ENCODE measurements around the gene RNPEPL1.
A peak's percentile ranks its signal among the peaks of the same experiment; 100 is the strongest.

The RNPEPL1 gene

DNA sequence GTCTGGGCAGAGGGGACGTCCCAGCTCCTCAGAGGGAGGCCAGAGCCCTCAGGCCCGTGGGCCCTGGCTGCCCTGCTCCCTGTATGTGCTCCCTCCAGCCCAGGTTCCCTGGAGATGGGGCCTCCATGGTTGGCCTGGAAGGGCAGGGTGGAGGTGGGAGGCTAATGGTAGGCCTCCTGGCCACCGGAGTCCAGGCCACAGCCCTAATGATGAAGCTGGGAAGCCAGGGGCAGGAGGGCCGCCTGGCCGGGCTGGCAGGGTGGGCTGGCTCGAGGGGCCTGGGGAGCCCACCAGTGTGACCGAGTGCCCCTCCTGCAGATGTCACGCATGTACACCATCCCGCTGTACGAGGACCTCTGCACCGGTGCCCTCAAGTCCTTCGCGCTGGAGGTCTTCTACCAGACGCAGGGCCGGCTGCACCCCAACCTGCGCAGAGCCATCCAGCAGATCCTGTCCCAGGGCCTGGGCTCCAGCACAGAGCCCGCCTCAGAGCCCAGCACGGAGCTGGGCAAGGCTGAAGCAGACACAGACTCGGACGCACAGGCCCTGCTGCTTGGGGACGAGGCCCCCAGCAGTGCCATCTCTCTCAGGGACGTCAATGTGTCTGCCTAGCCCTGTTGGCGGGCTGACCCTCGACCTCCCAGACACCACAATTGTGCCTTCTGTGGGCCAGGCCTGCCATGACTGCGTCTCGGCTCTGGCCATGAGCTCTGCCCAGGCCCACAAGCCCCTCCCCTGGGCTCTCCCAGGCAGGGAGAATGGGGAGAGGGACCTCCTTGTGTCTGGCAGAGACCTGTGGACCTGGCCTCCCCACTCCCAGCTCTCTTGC is 9.2 kb downstream of the RNPEPL1 start:
- no peak for DNase-seq (ENCODE audit: low read depth)

GRCh38 chr2:240578110-240578450 is 9.8 kb downstream of the RNPEPL1 start:
- no peak for DNase-seq (ENCODE audit: low read depth)

DNA sequence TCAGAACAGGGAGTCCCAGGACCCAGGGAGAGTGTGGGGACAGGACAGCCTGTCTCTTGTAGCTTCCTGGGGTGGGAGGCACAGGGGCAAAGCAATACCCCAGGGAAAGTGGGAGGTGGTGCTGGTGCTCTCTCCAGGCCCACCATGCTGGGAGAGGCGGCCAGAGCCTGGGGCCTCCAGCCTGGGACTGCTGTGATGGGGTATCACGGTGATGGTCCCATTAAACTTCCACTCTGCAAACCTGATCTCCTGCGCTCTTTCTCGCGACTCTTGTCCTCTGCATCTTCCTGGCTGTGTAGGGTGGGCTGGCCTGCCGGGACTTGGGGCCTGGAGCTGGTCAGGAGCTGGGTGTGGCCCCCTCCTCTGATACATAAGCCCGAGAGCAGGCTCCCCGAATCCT is 10.2 kb downstream of the RNPEPL1 start:
- no peak for DNase-seq (ENCODE audit: low read depth)

DNA sequence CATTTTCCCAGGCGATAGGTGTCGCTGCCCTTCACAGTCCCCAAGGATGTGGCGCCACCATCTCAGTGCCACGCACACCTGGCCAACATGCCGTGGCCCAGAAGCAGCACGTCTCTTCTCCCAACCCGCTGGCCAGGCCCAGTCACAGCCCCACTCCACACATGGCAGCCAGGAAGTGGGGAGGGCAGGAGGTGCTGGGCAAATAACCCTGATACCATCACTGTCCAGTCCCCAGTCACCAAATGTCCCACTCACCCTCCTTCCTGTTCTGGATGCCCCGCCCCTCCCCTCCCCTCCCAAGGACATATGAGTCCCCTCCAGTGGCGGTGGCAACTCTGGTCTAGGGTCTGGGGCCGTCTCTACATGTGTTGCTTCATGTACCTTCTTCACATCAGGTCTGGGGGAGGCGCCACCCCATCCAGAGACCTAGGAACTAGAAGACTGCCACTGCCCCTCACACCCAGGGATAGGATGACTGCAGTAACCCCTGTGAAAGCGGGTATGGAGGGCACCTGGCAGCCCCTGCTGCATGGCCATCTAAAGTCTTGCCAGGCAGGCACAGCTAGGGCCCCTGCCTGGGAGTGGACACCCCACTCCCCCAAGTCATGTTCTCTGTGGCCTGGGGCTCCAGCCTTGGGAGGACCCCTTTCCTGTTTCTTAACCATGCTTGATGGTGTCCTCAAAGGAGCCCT is 10.9 kb downstream of the RNPEPL1 start:
- no peak for DNase-seq (ENCODE audit: low read depth)

- peak; percentile 74 for DNase-seq (ENCODE audit: low read depth)
Observed at GRCh38 chr2:240579771-240580614, 11.7 kb downstream of the RNPEPL1 start.

GRCh38 chr2:240581811-240582210 is 13.5 kb downstream of the RNPEPL1 start:
- DNase-seq (ENCODE audit: low read depth) = no peak

DNA sequence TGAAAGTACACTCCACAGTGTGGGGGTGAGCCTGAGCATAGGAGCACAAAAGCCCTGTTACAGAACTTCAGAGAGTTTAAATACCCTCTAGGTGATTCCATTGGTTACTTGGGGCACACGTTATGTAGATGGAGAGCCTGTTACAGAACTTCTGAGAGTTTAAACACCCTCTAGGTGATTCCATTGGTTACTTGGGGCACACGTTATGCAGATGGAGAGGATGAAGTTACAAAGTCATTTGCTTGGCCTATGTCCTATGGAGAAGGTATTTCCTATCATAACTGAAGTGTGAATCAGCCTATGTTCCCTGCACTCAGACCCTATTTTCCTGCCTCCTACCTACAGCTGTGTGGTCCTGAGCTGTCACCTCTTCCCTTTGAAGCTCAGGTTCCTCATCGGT is 14.5 kb downstream of the RNPEPL1 start:
- no peak for DNase-seq (ENCODE audit: low read depth)

DNA sequence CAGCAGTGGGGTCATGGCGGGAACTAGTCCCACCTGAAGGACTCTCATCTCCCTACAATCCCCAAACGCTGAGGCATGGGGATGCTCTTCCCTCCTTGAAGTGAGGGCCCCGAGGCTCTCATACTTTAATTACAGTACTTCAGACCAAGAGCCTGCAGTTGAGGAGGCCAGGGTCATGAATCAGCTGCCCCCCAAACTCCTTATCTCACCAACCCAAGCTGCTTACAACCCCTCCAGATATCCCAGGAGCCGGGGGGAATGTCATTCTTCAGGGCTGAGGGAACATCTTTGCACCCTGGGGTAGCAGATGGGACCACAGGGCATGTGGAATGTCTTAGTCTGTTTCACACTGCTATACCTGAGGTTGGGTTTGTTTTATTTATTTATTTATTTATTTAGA is 15.5 kb downstream of the RNPEPL1 start:
- no peak for DNase-seq (ENCODE audit: low read depth)

GRCh38 chr2:240584486-240585031 is 16.3 kb downstream of the RNPEPL1 start:
- DNase-seq (ENCODE audit: low read depth) = no peak

DNA sequence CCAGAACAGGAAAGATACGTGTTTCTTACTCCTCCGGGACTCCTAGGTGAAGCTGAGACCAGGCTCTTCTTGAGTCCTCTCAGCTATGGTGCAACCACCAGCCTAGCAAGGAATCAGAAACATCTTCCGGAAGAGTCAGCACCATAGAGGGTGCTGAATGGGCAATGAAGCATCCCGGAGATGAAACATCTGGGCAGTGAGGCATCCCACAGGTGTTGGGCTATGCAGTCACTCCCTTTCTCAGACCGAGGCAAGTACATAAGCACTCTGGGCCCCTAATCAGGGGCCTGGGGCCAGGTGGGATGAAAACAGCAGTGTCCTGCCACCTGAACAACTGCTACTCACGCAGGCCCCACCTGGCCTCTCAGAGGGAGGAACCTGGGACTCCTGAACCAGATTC is 16.8 kb downstream of the RNPEPL1 start:
- no peak for DNase-seq (ENCODE audit: low read depth)

DNA sequence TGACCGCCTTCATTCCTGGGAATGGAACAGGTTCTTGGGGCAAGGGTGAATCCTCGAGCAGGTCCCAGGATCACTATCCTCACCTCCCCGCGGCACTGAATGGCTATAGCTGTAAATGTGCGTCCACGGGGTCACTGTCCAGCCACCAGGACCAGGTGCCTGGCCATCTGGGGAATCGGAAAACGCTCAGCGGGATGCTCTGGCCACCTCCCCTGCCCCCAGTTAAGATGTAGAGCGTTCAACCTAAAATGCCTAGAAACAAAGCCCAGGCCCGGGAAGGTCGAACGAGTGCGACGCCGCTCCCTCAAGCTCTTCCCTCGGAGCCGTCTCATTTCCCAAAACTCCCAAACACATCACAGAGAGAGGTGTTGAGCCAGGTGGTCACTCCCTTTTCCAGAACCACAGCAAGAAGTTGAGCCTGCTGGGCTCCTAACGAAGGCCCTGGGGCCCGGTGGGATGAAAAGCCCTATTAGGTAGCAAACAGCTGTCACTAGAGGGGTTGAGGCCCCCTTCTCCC is 17.5 kb downstream of the RNPEPL1 start:
- no peak for DNase-seq (ENCODE audit: low read depth)

- DNase-seq (ENCODE audit: low read depth) = peak; percentile 95
Observed at GRCh38 chr2:240586198-240586918, 18.1 kb downstream of the RNPEPL1 start, which contains the start of gene CAPN10. CAPN10 (plus strand) TSS chr2:240586734; CDS start chr2:240586912, 178 bp downstream.

- peak; percentile 34 for DNase-seq (ENCODE audit: low read depth)
Observed at GRCh38 chr2:240586919-240587800, 18.9 kb downstream of the RNPEPL1 start.

GRCh38 chr2:240588006-240588655 is 19.8 kb downstream of the RNPEPL1 start:
- no peak for DNase-seq (ENCODE audit: low read depth)

- no peak for DNase-seq (ENCODE audit: low read depth)
Observed at GRCh38 chr2:240588669-240589068, 20.4 kb downstream of the RNPEPL1 start.

DNA sequence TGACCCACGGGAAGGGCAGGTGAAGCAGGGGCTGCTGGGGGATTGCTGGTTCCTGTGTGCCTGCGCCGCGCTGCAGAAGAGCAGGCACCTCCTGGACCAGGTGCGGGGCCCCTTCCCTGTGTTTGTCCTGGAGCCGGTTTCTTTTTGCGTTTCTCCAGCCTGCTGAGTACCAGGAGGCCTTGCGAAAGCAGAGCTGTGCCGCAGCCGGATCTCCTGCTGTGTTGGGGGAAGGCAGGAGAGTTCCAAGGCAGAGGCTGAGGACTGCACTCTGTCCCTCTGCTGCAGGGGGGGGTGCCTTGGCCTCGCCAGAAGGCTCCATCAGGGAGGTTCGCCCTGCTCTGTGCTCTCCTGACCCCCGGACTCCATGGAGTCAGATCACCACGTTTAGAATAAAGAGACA is 21.1 kb downstream of the RNPEPL1 start:
- DNase-seq (ENCODE audit: low read depth) = no peak

DNA sequence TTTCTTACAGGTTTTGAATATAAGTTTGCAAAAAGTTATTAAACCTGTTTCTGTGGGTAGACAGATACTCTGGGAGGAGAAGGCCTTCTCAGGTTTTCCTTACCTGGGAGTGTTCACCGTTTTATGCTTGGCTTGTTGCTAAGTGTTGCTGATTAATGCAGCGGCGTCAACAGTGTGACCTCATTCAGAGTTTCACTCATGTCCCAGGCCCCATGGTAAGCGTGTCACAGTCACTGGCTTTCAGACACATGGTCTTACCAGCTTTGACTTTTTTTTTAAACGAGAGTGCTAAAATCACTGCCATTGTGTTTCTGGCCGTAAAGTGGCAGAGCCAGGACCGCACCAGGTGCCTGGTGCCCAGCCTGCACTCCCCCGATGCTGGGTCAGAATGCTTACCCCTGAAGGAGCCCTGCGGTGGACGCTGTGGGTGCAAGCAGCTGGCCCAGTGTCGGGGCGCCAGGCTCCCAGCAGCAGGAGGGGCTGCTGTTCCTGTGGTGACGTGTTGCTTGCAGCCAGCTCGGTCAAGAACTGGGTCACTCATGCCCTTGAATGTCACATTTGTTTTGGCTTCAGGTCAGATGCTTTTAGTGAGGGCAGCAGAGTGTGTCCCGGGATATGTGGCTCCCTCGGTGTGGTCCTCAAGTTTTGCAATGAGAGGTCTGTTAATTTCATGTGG is 21.7 kb downstream of the RNPEPL1 start:
- DNase-seq (ENCODE audit: low read depth) = no peak

GRCh38 chr2:240590681-240591111 is 22.4 kb downstream of the RNPEPL1 start:
- DNase-seq (ENCODE audit: low read depth) = no peak

DNA sequence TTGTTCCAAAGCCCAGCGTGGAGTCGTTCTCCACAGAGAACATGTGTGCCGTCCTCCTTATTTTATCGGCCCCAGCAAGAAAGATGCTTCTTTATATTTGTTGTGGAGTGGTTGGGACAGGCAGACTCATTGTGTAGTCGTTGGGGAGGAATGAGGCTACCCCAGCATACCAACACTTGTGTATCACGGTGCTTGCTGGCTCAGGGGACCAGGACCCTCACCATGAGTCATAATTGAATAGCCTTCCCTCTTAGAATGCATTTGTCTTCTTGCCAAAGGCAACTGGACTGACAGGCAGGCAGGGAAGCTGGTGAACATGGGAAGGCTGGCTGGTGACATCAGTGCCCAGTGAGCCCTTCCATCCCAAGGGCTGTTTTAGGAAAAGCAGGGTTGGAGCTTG is 22.9 kb downstream of the RNPEPL1 start:
- no peak for DNase-seq (ENCODE audit: low read depth)
